Measurements from ENCODE around the gene GPR31. TPM values are rescaled to one million over a fixed set of nuclear protein-coding genes. Genes with fewer than 3 reads are reported as not detected.

Gene GPR31
- total and polyA plus RNA-seq, 2 donors (not counting 3 experiments of a cell fraction or from before 2014, with no cell fraction given): not detected

- TF ChIP-seq MAX (IDR thresholded peaks at IDR 0.05; ENCODE audit: insufficient read depth, insufficient read length) (no peak), POLR2AphosphoS5 (IDR thresholded peaks at IDR 0.05; ENCODE audit: insufficient read depth, low read depth, low read length) (no peak), MYC (IDR thresholded peaks at IDR 0.05; ENCODE audit: low read depth, low read length) (no peak), POLR2A (IDR thresholded peaks at IDR 0.05; ENCODE audit: low read depth, low read length) (no peak), CTCF (IDR thresholded peaks at IDR 0.05; ENCODE audit: extremely low read depth in 1 of 2, insufficient read depth in 1 of 2, low read depth in 1 of 2, low read length in 2 of 2) (no peak), FOS (IDR thresholded peaks at IDR 0.05; ENCODE audit: borderline replicate concordance, insufficient read depth, low read length) (no peak), JUN (IDR thresholded peaks at IDR 0.05; ENCODE audit: borderline replicate concordance, insufficient read depth, insufficient read length, low read depth) (no peak), GATA2 (IDR thresholded peaks at IDR 0.05; ENCODE audit: insufficient read depth, insufficient read length, low read depth, low read length) (no peak), EZH2 (IDR thresholded peaks at IDR 0.05; ENCODE audit: borderline replicate concordance, low read depth, low read length, severe bottlenecking) (no peak)
Observed at GRCh38 chr6:167157414-167157813, 366 bp downstream of the GPR31 start.

More at GRCh38 chr6:167157414-167157813, 366 bp downstream of the GPR31 start:
- Histone ChIP-seq H4K20me1 (replicated peaks; ENCODE audit: control insufficient read depth, extremely low read depth, insufficient read depth, low read length) (no peaks in the 10 kb centered on the region), H3K79me2 (ENCODE audit: control insufficient read depth, insufficient read depth, low read length) (no peaks in the 10 kb centered on the region), H3K27ac (ENCODE audit: insufficient read depth, low read depth, low read length) (no peak overlapping the region), H3K36me3 (ENCODE audit: control insufficient read depth in 2 of 2, extremely low read depth in 1 of 2, insufficient read depth in 2 of 2, low read length in 2 of 2) (no peaks in the 10 kb centered on the region), H3K9me1 (replicated peaks; ENCODE audit: control insufficient read depth, extremely low read depth, insufficient read depth, low read length) (no peaks in the 10 kb centered on the region), H3K9ac (replicated peaks; ENCODE audit: extremely low read depth, insufficient read depth, low read length) (no peak overlapping the region), H3K4me1 (ENCODE audit: control insufficient read depth, extremely low read depth, insufficient read depth, low read length) (peaks cover 4% of the 10 kb centered on the region), H2AFZ (ENCODE audit: low read depth, low read length) (no peak overlapping the region), H3K4me3 (replicated peaks in 1 of 3; ENCODE audit: insufficient read depth in 1 of 3, low read depth in 1 of 3, low read length in 3 of 3) (no peak overlapping the region), H3K27me3 (ENCODE audit: control insufficient read depth in 2 of 2, insufficient read depth in 2 of 2, low read length in 2 of 2) (peaks cover 0 to 1% of the 10 kb centered on the region in 2 experiments), H3K9me3 (replicated peaks; ENCODE audit: control insufficient read depth, insufficient read depth, low read length) (no peaks in the 10 kb centered on the region), H3K4me2 (ENCODE audit: insufficient read depth, low read length) (no peak overlapping the region)
- intact Hi-C loops (cut with micrococcal nuclease) (no loop called here), dilution Hi-C loops (cut with MboI; ENCODE audit: extremely low pct_ligation_motif_present, low sequenced_read_pairs) (no loop called here)
- no peak for FAIRE-seq
- no TSS peak for BruUV-seq (replicated peaks)
- DNase-seq (ENCODE audit: low read depth, low spot score): no peak
- ChIA-PET CTCF (no interaction called here), POLR2A (no interaction called here)
